NCI-H187 (cell line): ENCODE data around the gene CLIP2.
"Not testable (repeated sequence)": the region's sequence is repeated elsewhere in the genome, so short reads cannot be mapped to it uniquely, and the experiment has no call there.

Experiments
- DNase-seq, 2 experiments: peaks; one replicate each; lab custom pipeline; 2025; lab: John Stamatoyannopoulos, UW

CLIP2 gene

DNA sequence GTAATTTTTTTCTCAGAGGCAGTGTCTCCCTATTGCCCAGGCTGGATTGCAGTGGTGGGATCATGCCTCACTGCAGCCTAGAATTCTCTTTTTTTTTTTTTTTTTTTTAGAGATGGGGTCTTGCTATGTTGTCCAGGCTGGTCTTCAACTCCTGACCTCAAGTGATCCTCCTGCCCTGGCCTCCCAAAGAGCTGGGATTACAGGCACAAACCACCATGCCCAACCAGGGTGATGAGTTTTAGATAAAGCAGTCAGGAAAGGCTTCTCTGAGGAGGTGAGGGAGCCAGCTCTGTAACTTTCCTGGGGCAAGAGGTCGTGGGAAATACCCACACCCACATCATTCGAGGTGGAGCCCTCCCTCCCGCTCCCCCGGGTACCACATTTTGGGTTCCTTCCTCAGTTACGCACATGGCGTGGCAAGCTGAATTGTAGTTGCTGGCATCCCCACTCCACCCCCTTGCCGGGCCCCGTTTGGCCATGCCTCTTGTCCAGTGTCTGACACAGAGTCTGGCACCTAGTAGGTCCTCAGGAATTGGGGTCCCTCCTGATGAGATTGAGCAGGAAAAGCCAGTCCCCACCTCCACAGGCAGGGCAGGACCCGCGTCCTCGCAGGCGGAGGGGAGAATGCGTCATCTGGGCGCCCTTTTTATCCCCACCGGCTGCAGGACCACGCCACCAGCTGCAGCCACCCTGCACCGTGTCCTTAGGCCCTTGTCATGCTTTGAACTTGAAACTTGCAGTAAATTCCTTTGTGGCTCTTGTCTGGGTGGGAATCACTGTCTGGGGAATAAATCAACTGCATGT, 43.4 kb downstream of the CLIP2 start:
- DNase-seq: no peak

DNA sequence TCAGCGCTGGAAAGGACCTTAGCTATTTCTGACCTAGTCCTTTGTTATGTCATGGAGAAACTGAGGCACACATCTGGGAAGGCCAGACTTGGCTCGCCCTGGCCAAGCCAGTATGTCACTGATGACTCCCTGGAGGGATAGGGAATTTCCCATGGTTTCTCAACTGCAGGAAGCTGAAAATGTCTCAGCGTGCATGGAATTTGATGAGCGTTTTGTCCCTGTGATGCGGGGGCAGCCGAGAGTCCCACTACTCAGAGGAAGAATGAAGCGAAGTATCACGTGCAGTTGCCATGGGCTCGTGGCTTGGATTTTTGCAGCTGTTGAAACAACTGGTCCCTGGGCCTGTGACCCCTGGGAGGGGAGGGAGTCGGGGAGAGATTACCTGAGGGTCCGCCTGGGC, 44.8 kb downstream of the CLIP2 start:
- DNase-seq: no peak

DNA sequence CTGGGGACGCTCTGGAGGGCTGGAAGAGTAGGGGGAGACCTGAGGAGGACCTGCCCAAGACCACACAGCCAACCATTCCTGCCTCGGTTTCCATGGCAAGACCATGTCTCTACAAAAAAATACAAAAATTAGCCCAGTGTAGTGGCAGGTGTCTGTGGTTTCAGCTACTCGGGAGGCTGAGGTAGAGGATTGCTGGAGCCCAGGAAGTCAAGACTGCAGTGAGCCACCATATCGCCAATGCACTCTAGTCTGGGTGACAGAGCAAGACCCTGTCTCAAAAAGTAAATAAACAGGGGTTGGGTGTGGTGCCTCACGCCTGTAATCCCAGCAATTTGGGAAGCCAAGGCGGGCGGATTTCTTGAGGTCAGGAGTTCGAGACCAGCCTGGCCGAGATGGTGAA, 48.7 kb downstream of the CLIP2 start:
- DNase-seq: no peak

DNA sequence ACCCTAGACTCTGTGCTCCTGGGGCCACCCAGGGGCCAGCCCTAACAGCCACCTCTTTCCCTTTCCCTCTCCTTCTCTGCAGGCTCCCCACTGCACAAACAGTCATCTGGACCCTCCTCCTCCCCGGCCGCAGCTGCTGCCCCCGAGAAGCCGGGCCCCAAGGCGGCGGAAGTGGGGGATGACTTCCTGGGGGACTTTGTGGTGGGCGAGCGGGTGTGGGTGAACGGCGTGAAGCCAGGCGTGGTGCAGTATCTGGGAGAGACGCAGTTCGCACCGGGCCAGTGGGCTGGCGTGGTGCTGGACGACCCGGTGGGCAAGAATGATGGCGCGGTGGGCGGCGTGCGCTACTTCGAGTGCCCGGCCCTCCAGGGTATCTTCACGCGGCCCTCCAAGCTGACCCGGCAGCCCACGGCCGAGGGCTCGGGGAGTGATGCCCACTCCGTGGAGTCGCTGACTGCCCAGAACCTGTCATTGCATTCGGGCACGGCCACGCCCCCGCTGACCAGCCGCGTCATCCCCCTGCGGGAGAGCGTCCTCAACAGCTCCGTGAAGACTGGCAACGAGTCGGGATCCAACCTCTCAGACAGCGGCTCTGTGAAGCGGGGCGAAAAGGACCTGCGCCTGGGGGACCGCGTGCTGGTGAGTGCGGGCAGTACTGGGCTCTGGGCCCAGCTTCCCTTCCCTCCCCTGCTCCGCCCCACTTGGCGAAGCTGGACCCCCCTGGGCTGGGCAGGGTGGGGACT, 49.3 kb downstream of the CLIP2 start:
- DNase-seq: no peak

DNA sequence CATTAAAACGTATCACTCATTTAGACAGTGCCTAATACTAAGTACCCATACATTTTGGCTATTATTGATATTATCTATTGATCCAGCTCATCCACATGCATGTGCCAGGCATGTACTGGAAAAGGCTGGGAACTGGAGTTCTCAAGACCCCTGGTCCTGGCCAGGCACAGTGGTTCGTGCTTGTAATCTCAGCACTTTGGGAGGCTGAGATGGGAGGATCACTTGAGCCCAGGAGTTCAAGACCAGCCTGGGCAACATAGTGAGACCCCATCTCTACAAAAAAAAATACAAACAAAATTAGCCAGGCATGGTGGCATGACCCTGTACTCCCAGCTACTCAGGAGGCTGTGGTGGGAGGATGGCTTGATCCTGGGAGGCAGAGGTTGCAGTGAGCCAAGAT, 50.4 kb downstream of the CLIP2 start:
- not testable (repeated sequence) for DNase-seq

DNA sequence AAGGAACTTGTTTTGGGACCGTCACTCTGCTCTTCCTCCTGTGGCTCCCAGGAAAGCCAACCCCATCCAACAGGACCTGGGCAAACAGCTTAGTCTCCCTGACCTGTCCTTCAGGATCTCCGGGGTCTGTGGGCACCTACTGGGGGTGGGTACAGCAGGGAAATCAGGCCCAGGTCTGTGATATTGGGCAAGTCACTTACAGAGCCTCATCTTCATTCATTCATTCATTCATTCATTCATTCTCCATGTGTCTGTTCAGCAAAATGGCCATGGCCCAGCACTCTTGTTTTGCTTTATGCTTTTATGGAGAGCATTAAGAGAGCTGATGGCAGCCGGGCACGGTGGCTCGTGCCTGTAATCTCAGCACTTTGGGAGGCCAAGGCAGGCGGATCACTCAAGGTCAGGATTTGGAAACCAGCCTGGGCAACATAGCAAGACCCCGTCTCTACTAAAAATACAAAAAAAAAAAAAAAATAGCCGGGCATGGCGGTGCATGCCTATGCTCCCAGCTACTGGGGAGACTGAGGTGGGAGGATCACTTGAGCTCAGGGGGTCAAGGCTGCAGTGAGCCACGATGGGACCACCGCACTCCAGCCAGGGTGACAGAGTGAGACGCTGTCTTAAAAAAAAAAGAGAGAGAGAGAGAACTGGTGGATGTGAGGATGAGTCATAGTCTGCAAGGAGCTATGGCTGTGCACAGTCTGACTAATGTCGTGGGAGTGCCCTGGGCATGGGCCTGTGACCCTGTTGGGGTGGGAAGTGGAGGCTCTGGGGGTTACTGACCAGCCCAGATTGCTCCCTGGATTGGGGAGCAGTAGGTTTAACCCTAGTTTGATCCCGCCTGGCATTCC, 54.3 kb downstream of the CLIP2 start:
- no peak for DNase-seq

DNA sequence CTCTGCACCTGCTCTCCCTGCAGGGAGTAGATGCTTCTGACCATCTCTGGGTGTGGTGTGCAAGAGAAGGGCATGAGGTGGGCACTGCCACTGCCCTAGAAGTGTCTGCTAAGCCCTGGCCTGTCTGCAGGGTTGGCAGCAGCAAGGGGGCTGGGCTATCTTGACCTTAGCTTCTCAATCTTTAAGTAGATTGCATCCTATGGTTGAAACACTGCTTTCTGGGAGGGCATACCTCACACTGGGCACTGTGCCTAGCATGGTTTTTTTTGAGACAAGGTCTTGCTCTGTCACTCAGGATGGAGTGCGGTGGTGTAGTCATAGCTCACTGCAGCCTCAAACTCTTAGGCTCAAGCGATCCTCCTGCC, 54.9 kb downstream of the CLIP2 start:
- DNase-seq: no peak

DNA sequence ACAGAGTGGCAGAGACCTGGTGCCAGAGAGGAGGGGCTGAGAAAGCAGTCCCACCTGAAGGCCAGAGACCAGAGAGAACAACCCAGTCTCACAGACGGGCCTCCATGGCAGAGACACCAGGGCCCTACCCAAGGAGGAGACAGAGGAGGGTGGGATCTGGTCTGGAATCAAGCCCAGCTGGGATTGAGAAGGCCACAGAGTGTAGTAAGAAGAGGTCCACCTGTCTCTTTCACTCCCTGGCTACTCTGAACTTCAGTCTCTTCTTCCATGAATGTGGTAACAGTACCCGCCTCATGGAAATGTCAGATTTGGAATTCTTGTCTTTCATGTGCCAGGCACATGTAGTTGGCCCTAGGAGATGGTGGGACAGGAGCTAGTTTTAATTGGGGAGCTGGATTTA, 55.6 kb downstream of the CLIP2 start:
- DNase-seq: no peak

DNA sequence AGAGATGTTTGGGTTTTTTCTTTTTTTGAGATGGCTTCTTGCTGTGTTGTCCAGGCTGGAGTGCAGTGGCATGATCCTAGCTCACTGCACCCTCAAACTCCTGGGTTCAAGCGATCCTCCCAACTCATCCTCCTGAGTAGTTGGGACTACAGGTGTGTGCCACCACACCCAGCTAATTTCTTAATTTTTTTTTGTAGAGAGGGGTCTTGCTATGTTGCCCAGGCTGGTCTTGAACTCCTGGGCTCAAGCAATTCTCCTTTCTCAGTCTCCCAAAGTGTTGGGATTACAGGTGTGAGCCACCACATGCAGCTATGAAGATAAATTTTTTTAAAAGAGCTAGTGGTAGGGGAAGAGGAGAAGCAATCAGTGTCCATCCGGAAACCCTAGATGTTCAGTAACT, 56.8 kb downstream of the CLIP2 start:
- no peak for DNase-seq

DNA sequence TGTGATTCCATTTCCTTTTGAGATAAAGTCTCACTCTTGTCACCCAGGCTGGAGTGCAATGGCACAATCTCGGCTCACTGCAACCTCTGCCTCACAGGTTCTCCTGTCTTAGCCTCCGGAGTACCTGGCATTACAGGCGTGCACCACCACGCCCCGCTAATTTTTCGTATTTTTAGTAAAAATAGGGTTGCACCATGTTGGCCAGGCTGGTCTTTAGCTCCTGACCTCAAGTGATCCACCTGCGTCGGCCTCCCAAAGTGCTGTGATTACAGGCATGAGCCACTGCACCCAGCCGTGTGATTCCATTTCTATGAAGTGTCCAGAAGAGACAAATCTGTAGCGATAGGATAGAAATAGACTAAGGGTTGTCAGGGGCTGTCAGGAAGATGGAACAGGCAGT, 60.4 kb downstream of the CLIP2 start:
- no peak for DNase-seq

DNA sequence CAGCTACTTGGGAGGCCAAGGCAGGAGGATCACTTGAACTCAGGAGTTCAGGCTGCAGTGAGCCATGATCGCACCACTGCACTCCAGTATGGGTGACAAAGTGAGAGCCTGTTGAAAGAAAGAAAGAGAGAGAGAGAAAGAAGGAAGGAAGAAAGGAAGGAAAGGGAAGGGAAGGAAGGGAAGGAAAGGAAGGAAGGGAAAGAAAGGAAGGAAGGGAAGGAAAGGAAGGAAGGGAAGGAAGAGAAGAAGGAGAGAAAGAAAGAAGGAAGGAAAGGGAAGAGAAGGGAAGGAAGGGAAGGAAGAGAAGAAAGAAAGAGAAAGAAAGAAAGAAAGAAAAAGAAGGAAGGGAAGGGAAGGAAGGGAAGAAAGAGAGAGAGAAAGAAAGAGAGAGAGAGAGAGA, 61.5 kb downstream of the CLIP2 start:
- DNase-seq: no peak

DNA sequence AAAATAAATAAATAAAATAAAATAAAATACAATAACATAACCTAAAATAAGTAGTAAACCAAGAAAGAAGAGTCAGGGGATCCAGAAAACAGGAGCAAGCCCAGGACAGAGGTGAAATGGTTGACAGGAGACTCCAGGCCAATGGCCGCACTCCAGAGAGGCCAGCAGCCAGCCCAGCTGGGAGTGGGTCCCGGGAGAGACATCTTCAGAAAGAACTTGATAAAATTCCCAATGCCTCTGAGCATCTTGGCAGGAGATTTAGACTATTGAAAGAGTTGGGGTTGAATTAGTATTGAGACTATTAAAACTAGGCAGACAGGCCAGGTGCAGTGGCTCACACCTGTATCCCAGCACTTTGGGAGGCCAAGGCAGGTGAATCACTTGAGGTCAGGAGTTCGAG, 62.6 kb downstream of the CLIP2 start:
- DNase-seq: no peak

DNA sequence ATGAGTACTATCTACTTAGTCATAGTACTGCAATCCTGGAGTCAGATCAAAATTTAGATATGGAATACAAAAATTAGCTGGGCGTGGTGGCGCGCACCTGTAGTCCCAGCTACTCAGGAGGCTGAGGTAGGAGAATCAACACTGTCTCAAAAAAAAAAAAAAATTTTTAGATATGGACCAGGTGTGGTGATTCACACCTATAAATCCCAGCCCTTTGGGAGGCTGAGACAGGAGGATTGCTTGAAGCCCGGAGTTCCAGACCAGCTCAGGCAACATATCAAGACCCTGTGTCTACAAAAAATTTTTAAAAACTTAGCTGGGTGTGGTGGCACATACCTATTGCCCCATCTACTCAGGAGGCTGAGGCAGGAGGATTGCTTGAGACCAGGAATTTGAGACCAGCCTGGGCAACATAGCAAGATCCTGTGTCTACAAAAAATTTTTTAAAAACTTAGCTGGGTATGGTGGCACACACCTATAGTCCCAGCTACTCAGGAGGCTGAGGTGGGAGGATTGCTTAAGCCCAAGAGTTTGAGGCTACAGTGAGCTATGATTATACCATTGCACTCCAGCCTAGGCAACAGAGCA, 63.4 kb downstream of the CLIP2 start:
- not testable (repeated sequence) for DNase-seq

DNA sequence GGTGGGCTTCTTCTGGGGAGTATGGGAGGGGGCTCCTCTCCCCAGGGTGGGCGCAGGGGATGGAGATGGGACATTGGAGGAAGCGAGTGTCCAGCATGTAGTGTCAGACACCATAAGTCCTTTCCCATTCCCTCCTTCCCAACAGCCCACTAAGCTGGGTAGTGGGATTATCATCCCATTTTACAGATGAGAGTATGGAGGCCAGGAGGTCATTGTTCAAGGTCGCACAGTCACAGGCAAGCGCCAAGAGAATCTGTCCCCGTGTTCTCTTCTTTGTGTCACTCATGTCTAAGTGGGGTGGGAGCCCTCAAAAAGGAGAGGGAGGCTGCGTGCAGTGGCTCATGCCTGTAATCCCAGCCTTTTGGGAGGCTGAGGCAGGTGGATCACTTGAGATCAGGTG, 64.8 kb downstream of the CLIP2 start:
- no peak for DNase-seq

DNA sequence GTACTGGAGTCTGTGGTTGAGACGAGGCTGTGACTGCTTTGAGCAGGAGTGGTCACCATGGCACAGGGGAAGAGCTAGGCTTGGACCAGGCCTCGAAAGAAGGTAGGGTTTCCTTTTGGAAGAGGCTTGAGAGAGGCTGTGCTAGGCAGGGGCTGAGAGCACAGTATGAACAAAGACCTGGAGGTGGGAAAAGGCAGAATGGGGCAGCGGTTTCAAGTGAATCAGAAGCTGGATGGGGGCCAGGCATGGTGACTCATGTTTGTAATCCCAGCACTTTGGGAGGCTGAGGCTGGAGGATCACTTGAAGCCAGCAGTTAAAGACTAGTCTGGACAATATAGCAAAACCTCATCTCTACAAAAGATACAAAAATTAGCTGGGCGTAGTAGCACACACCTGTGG, 65.9 kb downstream of the CLIP2 start:
- no peak for DNase-seq

DNA sequence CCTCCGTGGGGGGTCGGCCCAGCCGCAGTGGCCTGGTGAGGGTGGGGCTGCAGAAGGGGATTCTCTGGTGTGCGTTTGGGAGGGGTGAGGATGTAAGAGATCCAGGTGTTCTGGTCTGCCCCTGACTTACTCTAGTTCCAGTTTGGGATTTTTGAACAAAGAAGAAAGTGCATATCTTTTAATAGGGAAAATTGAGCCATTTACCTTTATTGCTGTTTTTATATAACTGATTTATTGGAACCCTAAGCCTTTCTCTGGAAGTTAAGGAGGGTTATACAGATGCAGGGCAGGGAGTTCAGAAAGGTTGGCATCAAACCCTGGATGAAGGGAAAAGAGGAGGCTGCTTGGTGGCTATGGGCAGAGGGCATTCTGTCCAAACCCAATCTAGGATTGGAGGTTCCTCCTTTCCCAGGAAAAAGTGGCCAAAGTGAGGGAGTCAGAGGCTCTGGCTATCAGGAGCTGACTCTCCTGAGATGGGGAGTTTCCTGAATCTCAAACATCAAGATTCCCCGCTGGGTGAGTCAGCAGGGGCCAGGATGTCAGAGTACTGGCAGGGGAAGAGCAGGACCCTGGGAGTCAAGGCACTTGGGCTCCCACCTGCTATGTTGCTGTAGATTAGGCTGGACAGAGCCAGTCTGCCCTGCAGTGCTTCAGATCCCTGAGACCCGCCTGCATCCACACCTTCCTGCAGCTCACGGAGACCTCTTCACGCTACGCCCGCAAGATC, 67.5 kb downstream of the CLIP2 start:
- no peak for DNase-seq

DNA sequence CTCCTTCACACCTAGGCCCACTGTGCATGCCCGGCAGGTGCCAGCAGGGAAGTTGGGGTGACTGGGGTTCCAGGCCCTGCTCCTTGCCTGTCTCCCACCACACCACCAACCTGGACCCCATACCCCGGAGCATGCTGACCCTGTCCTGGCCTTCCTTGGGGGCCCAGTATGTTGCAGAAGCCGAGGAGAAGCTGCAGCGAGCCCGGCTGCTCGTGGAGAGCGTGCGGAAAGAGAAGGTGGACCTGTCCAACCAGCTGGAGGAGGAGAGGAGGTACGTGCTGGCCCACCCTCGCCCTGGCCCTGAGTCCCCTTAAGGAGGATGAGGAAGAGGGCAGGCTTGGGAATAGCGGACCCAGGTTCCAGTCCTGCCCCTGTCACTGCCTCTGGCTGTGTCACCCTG, 70.8 kb downstream of the CLIP2 start:
- no peak for DNase-seq

DNA sequence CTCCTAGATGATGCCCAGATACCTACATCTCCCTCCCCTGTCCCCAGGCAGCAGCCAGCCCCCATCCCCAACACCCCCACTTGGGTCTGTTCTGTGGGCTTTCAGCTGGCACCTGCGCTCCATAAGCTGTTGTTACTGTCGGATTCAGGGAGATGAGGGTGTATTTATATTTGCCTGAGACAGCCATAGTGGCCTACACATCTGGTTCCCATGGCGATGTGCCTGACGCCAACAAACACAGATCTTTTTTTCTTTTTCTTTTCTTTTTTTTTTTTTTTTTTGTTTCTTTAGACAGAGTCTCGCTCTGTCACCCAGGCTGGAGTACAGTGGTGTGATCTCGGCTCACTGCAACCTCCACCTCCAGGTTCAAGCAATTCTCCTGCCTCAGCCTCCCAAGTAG, 73.1 kb downstream of the CLIP2 start:
- DNase-seq: no peak

DNA sequence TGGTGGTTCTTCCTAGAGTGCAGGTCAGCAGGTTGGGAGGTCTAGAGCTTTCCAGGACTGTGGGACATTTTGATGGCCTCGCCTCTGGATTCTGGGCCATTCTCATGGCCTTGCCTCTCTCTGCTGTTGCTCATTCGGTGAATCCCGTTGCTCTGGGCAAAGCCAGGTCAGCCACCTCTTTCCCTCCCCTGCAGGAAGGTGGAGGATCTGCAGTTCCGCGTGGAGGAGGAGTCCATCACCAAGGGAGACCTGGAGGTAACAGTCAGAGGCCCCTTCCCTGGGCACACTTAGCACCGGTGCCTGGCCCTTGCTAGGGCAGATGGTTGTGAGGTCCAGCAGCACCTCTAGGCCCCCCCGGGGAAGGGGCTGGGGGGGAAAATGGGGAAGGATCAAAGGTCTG, 74.9 kb downstream of the CLIP2 start:
- no peak for DNase-seq

DNA sequence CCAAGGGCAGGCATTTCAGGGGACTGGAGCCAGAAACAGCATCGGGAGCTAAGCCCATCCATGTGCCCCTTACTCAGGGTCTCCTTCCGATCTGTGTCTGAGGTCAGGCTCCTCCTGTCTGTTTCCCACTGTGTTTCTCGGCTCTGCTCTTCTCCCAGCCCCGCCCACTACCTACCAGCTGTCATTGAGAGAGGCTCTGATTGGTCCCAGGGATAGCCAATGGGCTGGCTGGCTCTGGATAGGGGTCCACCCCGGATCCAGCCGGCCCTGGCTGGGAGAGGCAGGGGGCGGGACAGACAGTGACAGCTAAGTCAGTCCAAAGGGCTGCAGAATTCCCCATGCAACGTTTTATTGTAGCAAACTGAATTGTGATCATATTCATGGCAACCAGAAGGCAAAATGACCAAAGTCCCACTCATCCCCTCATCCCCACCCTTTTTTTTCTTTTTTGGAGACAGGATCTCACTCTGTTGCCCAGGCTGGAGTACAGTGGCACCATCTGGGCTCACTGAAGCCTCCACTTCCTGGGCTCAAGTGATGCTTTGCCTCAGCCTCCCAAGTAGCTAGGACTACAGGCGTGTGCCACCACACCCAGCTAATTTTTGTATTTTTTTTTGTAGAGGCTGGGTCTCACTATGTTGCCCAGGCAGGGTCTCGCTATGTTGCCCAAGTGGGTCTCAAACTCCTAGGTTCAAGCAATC, 76.3 kb downstream of the CLIP2 start:
- DNase-seq: no peak
